HUDEP-2 (cell line): ENCODE measurements around the gene MLN.
A peak's percentile ranks its signal among the peaks of the same experiment; 100 is the strongest.

Source experiments
- DNase-seq, 76 experiments: peaks; one replicate each; lab custom pipeline; 2025; ENCODE audit not compliant: unreplicated experiment in 76 of 76; lab: John Stamatoyannopoulos, UW

Gene MLN

GRCh38 chr6:33776186-33776585 is 27.6 kb downstream of the MLN start:
- no peak for DNase-seq

DNA sequence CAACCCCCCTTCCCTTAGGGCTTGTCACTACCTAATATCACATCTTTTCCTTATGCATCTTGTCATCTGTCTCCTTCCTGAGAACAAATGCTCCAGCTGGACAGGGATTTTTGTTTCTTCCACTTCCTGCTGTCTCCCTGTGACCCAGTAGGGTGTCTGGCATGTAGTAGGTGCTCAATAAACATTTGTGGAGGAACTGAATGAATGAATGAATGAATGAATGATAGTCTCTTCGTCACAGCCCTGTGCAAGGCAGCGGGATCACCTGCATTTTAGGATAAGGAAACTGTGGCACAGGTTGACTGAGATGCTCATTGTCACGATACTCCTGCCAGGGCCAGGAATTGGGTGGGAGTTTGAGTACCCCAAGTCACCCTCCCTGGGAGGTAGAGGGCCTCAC is 29.0 kb downstream of the MLN start:
- DNase-seq, result no peak

- DNase-seq, result no peak
Observed at GRCh38 chr6:33772902-33773472, 30.8 kb downstream of the MLN start.

DNA sequence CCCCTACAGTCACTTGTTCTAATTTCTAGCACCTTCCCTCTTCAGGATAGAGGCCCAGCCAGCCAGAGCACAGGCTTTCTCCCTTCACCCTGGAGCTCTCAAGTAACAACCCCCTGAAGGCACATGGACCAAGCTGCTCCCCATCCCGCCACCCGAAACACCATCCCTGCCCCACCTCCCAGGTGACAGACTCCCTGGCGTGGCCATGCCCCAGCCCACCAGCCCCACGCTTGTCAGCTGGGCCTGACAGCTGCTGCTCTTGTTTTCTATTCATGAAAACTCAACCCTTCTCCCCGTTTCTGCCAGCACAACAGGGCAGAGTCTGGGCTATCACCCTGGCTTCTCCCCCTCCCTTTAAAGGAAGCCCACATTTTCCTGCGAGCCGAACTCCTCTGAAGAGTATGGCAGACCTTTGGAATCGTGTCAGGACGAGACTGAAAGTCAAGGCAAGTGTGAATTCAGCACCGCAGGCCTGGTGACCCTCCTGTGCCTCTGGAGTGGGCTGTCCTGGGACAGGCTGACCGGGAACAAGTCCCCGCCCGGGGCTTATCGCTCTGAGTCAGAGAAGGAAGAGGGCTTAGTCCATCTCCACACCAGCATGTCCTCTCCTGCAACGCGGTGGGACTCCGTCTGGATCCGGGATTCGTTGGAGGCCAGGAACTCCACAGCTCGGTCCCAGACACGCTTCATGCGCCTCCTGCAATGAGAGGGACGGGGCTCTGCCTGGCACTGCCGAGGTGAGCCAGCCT is 31.5 kb downstream of the MLN start:
- DNase-seq, result no peak

DNA sequence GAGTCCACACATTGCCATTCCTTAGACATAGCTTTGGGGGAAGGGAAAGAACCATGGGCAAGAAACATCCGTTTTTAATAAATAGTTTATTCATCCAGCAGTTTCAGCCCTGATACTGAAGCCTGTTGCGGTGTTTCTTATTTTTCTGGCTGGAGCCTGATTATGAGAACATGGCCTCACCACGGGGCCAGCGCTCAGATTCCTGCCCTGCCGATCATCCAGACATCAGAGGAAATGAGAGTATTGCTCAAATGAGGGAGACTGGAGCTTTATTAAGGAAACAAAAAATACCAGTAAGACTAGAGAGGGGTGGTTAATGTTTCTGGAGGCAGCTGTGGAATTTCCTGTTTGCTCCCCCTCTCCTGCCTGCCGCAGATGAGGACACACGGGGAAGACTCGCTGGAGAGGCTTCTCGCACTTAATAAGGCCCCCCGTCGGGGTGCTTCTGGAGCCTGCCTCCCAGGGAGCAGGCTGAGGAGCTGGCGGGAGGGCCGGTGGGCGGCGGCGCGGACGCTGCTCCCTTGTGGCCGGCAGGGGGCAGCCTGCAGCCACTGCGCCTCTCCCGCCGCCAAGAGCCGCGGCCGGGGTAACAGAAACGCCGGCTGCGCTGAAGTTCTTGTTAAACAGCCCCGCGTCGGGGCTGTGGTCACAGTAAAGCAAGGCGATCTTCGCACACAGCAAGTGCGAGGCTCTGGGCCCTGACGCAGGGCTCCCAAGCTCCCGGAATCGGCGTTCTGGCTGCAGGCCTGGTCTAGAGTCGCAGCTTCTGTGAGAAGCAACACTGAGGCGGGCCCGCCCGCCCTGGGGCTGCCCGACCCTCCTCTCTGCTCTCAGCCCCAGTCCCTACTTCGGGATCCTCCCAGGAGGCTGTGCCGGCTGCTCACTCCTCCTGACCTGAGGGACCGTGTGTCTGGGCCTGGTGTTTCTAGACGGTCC is 32.4 kb downstream of the MLN start:
- DNase-seq, result peak in 53 of 76 experiments; percentile 8 to 69 (median 35)

GRCh38 chr6:33770833-33771145 is 33.0 kb downstream of the MLN start:
- DNase-seq, result no peak

DNA sequence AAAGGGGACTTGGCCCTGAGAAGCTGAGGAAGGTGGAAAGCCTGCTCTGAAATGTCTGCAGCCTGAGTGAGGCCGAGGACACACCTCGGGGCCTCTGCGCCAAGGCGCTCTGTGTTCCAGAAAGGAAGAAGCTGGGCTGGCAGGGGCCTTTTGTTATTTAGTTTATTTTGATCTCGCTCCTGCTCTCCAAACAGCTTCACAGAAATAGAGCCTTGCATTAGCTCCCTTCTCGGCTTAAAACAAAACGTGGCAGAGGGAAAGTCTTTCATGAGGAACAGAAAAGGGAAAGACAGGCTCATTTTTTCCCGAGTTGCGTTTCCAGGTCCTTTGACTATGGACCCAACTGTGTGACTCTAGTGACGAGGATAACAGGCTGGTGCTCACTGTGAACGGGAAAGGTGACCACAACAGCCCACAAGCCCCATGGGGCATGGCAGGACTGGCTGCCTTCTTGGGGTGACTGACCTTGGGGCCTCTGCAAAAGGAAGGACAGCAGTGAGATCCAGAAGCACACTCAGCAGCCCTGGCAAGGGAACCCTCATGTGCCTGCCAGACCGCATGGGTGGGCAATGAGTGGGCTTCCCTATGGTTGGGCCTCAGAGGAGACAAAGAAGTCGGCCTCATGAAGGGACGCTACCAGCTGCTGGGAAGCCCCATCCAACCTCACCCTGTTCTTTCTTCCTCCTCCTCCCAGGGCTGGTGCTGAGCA is 33.5 kb downstream of the MLN start:
- DNase-seq, result no peak

DNA sequence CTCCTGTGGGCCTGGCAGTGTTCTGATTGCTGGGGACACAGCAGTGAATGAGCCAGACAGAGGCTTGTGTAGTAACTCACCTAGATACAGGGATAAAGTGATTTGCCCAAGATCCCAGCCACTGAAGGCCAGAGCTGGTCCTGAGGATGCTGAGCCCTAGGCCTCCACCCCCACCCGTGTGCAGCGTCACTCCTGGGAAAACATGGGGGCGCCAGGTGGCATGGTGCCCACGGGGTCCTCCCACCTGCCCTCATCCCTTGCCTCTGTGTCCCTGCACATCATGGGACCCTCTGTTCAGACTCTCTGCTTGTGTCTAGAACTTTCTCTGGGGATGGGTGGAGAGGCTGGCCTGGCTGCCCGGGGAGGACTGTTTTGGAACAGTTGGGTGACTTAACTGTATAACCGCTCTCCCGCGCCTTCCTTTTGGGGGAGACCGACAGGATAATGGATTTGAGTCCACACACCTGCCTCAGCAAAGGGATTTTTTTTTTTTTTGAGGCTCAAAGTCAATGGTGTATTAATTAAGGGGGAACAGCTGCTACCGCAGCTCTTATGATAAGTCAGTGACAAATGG is 34.5 kb downstream of the MLN start:
- no peak for DNase-seq

- DNase-seq, result peak in 64 of 76 experiments; percentile 3 to 87 (median 59)
Observed at GRCh38 chr6:33768644-33769120, 35.1 kb downstream of the MLN start.

- DNase-seq, result no peak
Observed at GRCh38 chr6:33766921-33767907, 36.6 kb downstream of the MLN start.

- DNase-seq, result no peak
Observed at GRCh38 chr6:33765368-33765767, 38.4 kb downstream of the MLN start.

DNA sequence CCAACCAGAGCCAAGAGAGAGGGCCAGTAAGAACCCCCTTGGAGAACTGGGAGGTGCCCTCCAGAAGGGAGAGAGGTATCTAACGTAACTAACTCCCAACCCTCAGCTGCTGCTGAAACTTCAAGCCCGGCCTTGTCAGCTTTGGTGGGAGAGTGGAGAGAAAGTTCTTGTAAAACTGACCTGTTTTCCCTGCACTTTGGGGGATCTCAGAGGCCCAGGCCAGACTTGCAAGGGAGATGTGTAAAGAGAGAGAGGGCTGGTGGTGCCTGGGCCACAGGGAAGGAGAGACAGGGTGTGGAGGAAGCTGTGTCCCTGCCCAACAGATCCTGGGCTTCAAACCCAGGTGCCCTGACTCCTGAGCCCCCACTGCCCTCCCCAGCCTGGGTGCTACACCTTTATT is 39.8 kb downstream of the MLN start:
- DNase-seq, result no peak

GRCh38 chr6:33763483-33763882 is 40.3 kb downstream of the MLN start:
- no peak for DNase-seq

DNA sequence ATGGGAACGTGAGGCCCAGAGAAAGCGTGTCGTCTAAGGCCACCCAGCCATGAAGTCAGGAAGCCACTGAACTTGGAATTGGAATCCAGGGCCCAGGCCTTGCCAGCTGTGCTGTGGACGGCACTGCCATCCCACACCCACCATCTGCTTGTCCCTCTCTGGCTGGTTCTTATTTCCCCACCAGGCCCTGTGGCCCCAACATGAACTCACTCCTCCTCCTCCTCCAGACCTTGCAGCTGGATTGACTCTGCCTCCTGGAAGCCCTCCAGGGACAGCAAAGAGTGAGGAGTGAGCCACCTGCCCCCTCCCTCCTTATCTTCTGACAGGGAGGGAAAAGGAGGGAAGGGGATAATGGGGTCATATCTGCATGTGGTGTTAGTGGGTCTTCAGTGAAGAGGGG is 41.1 kb downstream of the MLN start:
- DNase-seq, result no peak

- DNase-seq, result peak in 57 of 76 experiments; percentile 6 to 80 (median 48)
Observed at GRCh38 chr6:33761922-33762629, 41.7 kb downstream of the MLN start.

DNA sequence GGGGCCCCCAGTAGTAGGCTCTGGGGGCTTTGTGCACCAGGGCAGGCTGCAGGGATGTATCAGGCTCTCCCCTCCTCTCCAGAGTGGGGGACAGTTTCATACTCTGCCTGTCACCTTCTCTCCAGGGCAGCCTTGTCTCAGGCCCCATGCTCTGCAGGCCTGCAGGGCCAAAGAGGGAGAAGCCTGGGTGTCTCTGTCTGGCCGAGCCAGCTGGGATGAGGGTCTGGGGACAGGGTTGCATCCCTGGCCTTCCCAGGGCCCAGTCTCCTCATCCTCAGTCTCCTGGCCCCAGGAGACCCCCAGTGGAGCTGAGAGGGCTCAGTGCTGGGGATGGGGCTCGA is 42.3 kb downstream of the MLN start:
- no peak for DNase-seq

GRCh38 chr6:33759887-33760629 is 43.7 kb downstream of the MLN start:
- DNase-seq, result no peak

DNA sequence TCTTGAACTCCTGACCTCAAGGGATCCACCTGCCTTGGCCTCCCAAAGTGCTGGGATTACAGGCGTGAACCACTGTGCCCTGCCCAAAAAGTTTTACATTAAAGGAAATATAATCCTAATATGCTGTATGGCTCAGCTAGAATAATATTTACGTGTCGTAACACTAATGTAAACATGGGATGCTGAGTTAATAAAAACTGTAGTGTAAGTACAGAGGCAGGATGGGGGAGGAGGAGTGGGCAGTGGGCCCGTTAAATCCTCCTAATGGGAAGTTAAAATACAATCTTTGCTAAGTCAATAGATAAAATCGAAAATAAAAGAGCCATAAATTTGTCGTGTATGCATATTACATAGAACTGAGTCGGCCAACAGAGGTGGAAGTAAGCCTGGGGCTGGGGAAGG is 45.0 kb downstream of the MLN start:
- DNase-seq, result no peak
